Measurements from ENCODE around the gene RNF114.

GRCh38 chr20:49961413-49961812, 25.2 kb downstream of the RNF114 start:
- TF ChIP-seq POLR2A (IDR thresholded peaks at IDR 0.05) (no peak), CTCF (IDR thresholded peaks at IDR 0.05) (no peak)

Measured in thyroid gland (tissue), 4 donors.